Activated gamma-delta T cell treated with anti-CD3 and anti-CD28 coated beads, Interleukin-2, amount 50 U/mL, for 16 hours (primary cell): Measurements from ENCODE around the gene PRR5L.

Source experiments
- DNase-seq: peaks from one replicate; pipeline ENCODE4 v3.0.0-alpha.2; 2020; ENCODE audit warnings: low read depth

Gene PRR5L

DNA sequence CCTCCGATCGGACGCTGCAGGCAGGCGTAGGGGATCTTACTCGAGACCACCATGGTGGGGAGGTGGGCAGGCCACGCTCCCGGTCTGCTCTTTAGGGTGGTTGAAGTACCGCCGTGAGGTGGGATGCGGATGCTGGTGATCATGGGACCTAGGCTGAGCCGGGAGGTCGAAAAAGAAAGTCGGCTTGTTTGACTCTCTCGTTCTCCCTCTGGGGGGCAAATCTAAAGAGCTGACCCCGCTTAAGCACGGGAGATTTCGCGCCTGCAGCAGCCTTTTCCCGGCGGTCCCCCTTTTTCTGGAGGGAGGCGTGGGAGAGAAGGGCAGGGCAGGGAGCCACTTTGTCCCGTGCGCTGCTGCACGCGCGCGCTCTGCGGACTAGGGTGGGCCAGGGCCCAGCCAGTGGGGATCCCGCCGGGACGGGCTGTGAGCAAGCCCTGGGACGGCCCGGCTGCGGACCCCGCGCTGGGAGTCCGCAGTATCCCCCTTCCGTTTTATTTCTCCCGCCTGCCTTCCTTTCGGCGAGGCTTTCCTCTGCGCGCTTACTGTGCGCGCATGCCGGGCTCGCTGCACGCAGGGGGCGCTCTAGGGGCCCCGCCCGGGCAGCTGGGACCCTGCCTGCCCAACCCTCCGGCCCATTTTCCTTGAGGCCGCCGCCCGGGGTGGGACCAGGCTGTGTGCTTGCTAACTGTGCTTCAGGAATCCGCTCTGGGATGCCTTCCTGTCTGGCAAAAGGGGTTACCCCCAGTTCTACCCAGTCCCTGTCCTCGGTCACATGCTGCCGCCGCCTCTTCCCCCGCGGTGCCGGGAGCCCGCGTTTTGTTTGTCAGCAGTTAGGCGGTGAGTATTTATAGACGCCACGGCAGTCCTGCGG lies 81.0 kb downstream of the PRR5L start:
- peak; percentile 28 for DNase-seq

DNA sequence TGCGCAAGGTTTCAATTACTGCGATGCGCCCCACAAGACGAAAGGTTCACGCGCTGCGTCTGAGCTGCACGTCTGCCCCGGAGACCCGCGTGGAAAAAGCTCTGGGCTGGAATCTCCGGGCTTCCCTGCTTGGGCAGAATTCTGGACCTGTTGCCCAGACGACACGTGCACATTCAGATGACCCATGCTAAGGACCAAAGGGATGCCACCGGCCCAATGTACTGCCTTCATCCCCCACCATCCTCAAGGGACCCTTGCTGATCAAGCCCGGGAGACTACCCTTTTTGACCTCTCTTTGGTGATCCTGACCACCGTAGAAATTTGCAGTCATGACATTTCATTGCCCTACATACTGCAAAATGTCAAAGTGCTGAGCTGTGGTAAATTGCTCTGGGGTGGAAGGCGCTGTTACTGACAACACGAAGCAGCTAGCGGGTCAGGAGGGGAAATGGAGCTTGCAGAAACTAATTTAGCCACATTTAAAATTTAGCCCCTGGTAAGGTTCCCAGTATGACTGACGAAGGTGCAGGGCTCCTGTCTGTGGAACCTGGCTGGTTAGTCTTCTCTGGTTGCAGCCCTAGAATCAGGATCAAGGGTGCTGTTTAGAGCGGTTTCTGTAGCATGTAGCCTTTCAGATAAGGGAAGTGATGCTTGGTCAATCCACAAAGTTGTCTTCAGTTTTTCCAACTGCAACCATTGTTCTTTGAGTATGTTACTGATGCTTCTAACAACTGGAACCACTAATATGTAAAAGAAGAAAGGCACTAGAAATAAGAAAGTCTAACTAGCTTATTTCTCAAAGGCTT lies 81.9 kb downstream of the PRR5L start:
- no peak for DNase-seq

DNA sequence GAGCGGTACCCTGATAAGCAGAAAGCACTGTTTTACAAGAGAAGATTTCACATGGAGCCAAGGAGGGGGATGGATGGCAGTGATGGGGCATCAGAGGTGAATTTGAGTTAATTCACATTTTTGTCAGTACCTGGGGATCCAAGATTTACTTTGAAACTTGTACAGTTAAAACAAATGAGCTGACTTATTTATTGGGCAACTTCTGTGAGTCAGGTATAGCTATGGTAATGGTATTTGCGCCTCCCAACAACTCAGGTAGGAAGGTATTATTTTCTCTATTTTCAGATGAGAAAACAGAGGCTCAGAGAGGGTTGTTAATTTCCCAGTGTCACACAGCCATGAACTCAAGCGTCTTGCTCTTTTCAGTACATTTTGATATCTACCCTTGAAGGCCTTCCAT lies 83.6 kb downstream of the PRR5L start:
- no peak for DNase-seq

DNA sequence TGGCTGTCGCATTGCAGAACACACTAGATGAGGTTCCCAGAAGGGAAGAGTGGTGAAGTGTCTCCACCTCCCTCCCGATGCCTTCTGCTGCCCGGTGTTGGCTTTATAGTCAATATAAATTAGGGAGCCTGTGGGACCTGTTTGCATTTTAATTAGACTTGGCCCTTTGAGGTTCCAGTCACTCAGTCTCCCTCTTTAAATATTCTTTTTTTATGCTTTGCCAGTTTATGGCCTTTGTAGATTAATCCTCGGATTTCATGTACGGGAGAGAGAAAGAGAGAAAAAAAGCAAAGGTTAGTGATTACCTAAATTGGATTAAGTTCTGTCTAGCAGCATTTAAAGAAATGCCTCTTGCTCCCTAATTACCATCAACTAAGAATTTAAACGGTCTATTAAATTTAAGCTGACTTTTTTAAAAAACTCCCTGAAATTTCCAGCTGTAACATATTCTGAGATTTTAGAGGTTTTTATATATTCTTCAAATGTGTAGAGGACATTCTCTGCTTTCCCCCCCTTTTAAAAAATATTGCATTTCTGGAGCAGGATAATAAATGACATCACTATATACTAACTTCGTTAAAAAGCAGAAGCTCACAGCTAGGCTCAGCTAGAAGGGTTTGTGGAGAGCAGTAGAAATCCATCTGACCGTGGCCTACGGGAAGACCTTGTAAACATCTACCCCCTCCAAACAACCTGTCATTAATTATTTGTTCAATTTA lies 84.4 kb downstream of the PRR5L start:
- DNase-seq = no peak

DNA sequence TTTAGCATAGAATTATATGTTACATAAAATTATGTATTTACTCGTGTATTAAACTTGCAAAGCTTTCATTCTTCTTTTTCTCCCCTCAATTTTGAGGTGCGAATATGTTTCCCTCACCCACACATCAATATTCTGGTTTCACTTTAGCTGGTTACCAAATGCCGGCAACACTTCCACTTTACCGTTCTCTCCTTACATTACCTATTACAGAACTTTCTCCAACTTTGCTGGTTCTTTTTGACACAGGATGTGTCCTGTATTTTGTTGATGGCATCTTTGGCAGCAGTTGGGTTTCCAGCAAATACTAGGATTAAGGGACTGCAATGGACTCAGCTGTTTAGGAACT lies 84.9 kb downstream of the PRR5L start:
- DNase-seq = no peak

DNA sequence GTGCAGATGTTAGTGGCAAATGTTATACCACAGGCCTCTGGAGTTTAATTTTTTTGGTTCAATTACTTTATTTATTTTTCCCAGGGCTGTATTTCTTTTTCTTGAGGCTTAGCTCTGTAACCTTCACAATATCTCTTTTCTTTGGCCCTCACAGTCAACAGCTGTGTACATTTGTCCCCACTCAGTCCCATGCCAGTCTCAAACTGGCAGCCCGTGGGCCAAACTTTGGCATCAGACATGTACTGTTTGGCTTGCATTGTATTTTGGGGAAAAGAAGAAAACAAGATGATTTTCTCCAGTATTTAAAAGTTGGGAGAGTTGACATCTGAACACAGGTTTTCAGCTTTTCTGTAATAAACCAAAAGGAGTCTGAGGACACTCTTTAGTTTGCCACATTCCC lies 87.1 kb downstream of the PRR5L start:
- DNase-seq = no peak

DNA sequence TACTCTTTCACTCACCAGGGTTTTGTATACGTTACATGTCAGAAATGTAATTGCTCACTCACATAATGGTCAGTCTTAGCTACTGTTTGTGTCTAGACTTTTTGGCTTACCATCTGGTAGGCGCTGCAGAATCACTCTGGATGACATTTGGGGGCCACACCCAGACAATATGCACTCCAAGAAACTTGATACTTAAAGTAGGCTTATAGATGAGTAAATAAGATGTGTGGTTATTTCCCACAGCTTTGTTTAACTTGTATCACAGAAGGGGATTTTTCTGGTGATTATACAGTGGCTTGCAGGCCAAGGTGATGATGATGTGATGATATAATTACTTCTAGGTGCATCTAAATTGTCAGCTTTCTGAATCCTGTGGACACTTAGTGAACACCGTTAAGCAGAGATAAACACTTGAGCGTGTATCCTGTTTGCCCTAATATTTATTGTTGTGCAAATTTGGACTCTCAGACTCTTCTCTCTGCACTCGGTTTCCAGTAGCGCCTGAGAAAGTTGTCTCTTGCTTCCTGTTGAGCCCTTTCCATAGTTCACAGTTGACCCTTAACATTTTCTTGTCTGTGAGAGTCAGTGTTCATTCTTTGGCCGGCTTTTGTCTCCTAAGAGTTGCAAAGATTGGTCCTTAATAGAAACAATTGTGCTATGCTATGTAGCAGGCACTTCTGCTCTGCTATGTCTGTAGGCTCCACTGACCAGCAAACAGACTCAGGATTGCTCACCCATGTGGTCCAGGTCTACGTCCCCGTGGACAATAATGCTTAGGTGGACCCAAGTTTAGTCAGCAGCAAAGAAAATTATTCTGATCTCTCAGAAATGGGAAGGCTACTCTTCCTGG lies 89.3 kb downstream of the PRR5L start:
- DNase-seq = no peak

DNA sequence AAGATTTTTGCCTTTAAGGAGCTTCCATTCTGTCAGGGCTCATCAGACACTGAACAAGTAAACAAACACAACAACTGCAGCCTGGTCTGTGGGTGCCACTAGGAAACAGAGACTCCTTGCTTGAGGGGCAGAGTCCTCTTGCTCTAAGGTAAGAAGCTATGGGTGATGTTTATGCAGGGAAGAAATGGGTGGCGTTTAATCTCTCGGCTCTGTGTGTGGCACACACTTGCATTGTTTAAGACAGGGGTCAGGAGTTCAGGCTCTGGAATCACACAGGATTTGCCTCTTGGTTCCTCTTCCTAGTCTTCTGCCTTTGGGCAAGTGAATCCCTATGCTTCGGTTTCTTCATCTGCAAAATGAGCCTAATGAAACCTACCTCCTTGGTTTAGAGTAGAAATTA lies 90.3 kb downstream of the PRR5L start:
- DNase-seq = no peak

DNA sequence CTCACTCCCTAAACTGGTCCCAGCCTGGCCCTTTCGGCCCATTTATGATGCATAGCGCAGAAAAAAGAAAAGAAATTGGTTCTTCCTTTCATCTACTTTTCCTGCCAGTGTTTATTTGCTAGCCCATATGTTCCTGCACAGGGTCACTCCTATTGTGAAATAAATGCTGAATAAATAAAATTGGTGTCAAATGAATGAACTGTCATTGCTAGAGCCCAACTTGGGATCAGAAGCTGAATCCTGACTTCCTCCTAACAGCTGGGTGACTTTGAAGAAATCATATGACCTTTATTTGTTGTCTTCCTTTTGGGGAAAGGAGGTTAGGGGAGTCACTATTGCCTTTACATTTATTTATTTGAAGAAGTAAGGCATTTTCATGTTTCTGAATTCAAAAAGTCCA lies 92.0 kb downstream of the PRR5L start:
- no peak for DNase-seq

DNA sequence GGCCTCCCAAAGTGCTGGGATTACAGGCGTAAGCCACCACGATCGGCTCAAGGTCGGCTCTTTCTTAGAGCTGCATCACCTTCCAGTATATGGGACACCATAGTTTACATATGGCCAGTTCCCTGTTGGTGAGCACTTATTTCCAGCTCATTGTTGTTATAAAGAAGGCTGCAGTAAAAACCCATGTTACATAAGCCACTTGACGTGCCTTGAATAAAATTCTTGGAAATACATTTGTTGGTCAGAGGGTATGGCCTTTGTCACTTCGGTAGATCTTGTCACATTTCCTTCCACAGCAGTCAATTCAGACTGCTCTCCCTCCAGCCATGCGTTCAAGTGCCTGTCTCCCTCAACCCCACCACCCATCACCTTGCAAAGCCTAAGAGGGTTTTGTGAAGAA lies 92.9 kb downstream of the PRR5L start:
- no peak for DNase-seq

DNA sequence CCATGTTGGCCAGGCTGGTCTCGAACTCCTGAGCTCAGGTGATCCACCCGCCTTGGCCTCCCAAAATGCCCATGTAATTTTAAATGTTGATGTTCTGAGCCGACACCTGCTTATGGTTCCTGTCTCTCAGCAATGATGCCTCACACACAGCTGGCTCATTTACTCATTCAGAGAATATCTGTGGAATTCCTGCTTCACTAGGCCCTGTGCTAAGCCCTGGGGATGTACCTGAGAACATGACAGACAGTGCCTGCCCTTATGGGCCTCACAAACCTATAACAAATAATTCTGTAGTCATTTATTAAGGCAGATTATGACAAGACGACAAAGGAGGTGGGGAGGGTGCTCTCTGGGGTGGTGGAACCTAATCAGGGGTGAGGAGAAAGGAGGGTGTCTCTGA lies 93.7 kb downstream of the PRR5L start:
- no peak for DNase-seq

DNA sequence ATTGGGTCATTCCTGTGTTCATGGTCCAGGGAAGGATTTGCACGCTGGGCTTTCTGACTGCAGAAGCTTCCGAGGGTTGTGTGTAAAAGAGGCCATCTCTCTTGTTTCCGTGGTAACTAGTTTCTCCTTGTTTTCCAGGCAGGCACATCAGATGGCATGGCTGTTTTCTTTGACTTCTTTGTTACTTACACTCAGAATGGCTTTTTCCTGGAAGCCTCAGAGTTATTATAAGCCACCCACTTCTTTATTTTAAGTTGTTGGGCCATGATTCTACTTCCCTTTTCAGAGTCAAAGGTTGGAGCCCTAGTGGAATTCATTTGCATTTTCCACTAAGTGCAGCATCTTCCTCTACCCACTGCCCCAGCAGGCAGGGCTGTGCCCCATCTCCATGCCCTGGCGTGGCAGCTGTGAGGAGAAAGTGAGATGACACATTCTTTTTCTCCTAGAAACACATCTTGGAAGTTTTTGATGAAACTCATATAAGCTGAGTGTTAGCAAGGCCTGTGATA lies 94.9 kb downstream of the PRR5L start:
- DNase-seq = no peak

DNA sequence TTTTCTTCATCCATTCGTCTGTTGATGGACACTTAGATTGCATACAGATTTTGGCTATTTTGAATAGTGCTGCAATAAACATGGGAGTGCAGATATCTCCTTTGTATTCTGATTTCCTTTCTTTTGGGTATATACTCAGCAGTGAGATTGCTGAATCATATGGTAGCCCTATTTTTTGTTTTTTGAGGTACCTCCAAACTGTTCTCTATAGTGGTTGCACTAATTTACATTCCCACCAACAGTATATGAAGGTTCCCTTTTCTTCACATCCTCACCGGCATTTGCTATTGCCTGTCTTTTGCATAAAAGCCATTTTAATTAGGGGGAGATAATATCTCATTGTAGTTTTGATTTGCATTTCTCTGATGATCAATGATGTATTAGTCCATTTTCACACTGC lies 96.1 kb downstream of the PRR5L start:
- DNase-seq = no peak

DNA sequence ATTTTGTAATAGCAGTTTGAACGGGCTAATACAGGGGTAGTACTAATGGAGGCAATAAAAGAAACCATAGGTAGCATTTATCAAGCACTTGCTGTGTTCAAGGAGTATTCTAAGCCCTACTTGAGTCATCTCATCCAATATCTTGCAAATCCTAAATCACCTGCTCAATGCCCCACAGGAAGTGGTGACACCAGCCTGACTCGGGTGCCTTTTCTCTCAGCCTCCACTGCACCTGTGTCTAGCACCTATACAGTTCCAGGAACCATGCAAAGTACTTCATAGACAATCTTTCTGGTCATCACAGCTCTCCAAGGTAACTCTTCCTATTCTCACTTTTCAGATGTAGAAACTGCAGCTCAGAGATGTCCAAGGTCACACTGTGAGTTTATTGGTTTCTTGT lies 98.0 kb downstream of the PRR5L start:
- DNase-seq = no peak

DNA sequence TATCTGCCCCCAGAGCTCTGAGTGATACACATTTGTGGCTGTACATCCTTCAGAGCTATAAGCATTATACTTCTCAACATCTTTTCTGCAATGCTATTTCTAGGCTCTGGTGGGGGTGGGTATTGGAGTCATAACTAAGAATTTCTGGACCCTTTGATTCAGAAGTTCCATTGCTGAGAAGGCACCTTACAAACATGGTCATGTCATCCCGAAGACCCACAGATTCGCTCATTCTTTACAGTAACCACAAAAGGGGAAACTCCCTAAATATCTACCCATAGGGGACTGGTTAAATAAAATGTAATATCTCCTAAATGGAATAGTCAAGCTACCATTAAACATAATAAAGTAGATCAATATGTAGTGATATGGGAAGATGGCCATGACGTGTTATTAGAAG lies 98.8 kb downstream of the PRR5L start:
- no peak for DNase-seq

DNA sequence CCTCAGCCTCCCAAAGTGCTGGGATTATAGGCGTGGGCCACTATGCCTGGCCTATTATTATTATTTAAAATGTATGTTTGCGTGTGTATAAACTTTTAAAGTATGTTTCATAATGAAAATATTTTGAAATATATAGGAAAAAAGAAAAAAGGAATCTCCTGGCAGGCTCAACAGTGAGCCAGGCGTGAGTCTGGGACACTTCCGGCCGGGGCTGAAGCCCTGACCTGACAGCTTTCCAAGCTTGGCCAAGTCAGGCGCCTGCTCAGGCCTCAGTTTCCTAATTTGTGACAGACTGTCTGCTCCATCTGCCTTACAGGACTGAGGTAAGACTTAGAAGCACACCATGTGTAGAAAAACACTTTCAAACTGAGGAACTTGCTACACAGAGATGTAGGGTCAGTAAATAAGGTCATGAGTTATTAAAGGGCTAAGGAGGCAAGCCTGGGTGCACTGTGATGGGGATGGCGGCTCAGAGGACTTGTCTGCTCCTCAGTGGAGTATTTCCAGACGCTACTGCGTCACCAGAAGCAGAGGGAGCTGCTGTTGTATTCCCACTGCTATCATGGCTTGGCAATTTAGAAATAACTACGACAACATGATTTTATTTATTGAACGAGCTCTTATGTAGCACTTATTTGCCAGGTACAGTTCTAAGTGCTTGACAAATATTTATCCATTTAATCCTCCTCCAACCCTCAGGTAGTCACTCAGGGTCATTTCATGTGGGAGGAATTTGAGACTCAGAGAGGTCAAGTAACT lies 100.1 kb downstream of the PRR5L start:
- DNase-seq = no peak

DNA sequence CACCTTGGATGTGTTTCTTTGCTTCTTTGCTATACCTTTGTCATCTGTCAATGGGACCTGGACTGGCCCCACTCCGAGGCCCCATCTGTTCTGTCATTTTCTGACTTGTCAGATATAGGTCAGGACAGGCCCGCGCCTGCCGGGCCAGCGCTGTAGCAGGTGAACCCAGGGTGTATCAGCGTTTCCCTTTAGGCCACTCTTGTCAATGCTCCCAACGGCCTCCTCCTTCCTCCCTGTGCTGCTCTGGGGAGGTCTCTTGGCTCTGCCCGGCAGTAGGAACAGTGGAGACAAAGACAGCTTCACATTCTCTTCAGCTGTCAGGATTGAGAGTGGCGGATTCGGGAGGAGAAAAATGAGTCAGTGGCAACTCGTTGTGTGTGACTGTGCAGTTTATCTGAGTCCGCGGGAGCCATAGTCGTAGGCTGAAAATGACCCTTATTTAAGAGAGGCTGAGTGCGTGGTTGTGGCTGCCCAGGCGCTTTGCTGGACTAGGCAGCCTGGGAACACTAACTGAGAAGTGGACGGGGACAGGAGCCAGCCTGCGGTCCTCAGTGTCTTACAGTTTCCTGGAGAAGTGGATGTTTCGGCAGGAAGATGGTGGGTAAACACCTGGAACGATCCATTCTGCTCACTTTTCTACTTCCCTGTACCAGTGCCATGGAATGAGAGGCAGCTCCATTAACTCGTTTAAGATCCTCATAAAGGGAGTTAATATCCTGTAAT lies 102.3 kb downstream of the PRR5L start:
- DNase-seq = no peak

DNA sequence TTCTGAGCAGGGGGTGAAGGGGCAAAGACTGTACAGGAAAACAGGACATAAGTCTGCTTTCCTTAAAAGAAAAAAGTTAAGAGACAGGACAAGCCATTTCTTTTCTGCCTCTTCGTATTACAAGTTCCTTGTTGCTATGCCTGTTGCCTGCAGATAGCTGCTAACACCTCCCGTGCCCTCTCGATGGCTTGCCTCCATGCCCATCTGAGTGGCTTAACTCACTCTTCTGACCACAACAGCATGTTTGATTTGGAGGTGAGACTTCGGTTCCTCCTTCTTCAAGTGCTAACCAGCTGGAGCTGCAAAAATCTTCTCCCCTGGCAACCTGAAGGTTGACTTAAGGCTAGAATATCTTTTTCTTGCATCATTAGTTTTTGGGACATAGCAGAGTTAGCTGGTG lies 103.1 kb downstream of the PRR5L start:
- DNase-seq = no peak

DNA sequence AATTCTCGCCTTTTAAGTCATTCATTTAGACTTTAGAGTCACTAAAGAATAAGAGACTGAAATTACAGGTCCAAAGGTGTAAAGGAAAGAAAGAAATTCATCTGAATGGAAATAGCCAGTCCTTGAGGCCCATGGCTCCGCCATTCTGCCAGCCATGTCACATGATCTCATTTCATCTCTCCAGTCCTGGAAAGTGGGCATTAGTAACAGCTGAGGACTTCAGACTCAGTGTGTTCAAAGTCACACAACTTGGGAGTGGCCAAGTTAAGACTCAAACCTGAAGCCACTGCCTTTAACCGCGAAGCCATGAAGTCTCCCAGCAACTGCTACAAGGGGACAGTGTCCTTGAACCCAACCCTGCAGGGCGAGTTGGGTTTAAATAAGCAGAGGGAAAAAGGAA lies 103.7 kb downstream of the PRR5L start:
- no peak for DNase-seq

DNA sequence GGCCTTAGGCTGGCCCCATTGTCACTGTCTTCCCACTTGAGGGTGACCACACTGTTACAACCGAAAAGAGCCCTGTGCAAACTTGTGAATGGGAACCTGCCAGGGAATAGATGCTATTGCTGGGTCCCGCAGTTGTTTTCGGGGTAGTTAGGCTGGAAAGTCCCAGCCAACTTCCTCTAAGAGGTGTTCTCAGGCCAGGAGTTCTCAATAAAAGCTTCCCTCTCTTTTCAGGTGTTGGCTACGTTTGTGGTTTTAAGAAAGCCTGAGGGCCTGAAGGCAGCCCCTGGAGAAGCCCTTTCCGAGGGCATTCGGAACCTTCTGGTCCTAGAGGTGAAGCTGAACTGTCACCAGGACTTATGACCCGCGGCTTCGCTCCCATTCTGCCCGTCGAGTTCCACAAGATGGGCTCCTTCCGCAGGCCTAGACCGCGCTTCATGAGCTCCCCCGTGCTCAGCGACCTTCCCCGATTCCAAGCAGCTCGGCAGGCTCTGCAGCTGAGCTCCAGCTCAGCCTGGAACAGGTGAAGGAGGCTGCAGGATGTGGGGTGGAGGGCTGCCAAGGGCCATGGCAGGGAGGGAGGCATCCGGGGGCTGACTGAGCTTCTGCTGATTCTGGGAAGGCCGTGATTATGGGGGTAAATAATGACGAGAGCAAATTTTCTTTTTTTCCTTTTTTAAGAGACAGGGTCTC lies 104.8 kb downstream of the PRR5L start:
- DNase-seq = no peak
